ENCODE measurements around the gene ADGRG7. TPM values are rescaled to one million over a fixed set of nuclear protein-coding genes. Genes with fewer than 3 reads are reported as not detected.

The ADGRG7 gene
- total and polyA plus RNA-seq, 9 of the 15 experiments (the other 6 are each of a cell fraction or from before 2014, with no cell fraction given) = 0.03 TPM; not detected in 7

DNA sequence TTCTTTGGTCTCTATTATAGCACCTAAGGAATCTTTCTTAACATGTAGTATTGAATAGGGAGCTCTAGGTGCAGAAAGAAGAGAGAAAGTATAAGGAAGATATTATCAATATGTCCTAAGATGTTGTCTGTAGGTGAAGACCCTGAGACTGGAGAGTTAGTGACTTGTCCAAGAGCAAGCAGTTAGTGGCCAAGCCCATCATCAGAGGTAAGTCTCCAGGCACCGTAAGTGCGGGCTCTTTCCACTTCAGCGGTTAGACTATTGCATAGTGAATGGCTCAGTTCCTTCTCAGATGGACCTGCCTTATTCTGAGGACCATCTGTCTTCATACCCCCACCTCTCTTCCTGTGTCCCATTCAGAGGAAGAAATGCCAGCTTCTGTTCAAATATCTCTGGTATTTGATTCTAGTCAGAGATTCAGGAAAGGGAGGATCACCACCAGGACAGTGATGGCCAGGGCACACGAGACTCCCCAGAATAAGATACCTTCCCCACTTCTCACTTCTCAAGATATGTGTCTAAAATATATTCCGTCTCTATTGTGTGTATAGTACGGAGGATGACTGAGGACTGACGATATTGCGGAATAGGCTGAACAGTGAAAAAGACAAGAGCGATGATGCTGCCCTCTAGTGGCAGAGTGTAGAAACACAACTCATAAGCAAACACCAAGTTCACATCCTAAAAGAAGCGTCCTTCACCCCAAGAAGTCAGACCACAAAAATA is 19.1 kb upstream of the ADGRG7 start:
- intact Hi-C loops (cut with micrococcal nuclease) = loop anchor here (1.0 kb wide), 2 partner anchors 127 to 274 kb away; no protein-coding TSS in a partner anchor
- DNase-seq (ENCODE audit: extremely low read depth in 1 of 4, low spot score in 3 of 4) (peak; percentile 51 to 73 (median 57)), ATAC-seq (peak; percentile 88), FAIRE-seq (peak; percentile 83)
- Histone ChIP-seq H3K79me2 (ENCODE audit: control insufficient read depth, insufficient read depth, low read length) (no peaks in the 10 kb centered on the region), H3K9ac (ENCODE audit: insufficient read depth in 1 of 2, low read depth in 2 of 2, low read length in 2 of 2) (no peak overlapping the region), H3K4me3 (no peak overlapping the region), H4K20me1 (replicated peaks; ENCODE audit: control insufficient read depth, insufficient read depth, low read length) (no peaks in the 10 kb centered on the region), H3K4me1 (replicated peaks in 1 of 2; ENCODE audit: control insufficient read depth in 2 of 2, insufficient read depth in 2 of 2, low read length in 2 of 2) (no peaks in the 10 kb centered on the region; a peak in 1 of 5 replicates), H3K4me2 (ENCODE audit: insufficient read depth, low read length) (no peak overlapping the region), H2AFZ (ENCODE audit: low read depth, low read length) (peak overlapping the region; percentile 69), H3K9me3 (replicated peaks; ENCODE audit: control insufficient read depth, insufficient read depth, low read depth, low read length) (no peaks in the 10 kb centered on the region), H3K36me3 (ENCODE audit: control insufficient read depth, insufficient read depth, low read length) (no peaks in the 10 kb centered on the region), H3K27me3 (ENCODE audit: control insufficient read depth in 2 of 2, insufficient read depth in 2 of 2, low read length in 2 of 2) (no peaks in the 10 kb centered on the region), H3K9me1 (ENCODE audit: control insufficient read depth, insufficient read depth, low read length) (no peaks in the 10 kb centered on the region), H3K27ac (ENCODE audit: extremely low read depth, low read depth, low read length) (no peak overlapping the region)
- in situ Hi-C loops (cut with MboI) = loop anchor here (5.0 to 10.0 kb wide), 2 partner anchors 128 to 275 kb away; no protein-coding TSS in a partner anchor
- BruUV-seq (replicated peaks) = no TSS peak
- CTCF ChIA-PET (ENCODE audit: low intra/inter-chr PET ratio) = interaction anchor here (0.6 to 1.7 kb wide), 3 partner anchors 128 to 274 kb away, joined by 4 to 12 read pairs (median 7); no protein-coding TSS in a partner anchor
- POLR2A ChIA-PET = interaction anchor here (0.7 kb wide), 2 partner anchors 11 to 12 kb away, joined by 3 to 4 read pairs; no protein-coding TSS in a partner anchor
- WGBS (ENCODE audit: insufficient coverage, low coverage, missing lambda C conversion rate) = 25% methylated on average over 10 of the region's 10 CpGs
- TF ChIP-seq, protein P1, sequence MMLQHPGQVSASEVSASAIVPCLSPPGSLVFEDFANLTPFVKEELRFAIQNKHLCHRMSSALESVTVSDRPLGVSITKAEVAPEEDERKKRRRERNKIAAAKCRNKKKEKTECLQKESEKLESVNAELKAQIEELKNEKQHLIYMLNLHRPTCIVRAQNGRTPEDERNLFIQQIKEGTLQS (IDR thresholded peaks at IDR 0.05) = peak; percentile 28; the same call in 1 of the 2 replicates
- TF ChIP-seq, protein P1 (CRISPR knock-in tag; conservative IDR thresholded peaks at IDR 0.05) = no peak
- no peak for TF ChIP-seq ATF1 (CRISPR knock-in tag; IDR thresholded peaks at IDR 0.05)
- TF ChIP-seq ATF1 (tag; IDR thresholded peaks at IDR 0.05) = peak; percentile 21; the same call in 1 of the 2 replicates
- 0 out of 2 replicates have a peak, but pooled peaks have one; percentile 7 for TF ChIP-seq JUND (IDR thresholded peaks at IDR 0.05; ENCODE audit: borderline replicate concordance, low read depth, low read length)
- no peak for TF ChIP-seq JUND (tag; IDR thresholded peaks at IDR 0.05; ENCODE audit: borderline replicate concordance, low read depth, low read length)
- TF ChIP-seq, protein P2, sequence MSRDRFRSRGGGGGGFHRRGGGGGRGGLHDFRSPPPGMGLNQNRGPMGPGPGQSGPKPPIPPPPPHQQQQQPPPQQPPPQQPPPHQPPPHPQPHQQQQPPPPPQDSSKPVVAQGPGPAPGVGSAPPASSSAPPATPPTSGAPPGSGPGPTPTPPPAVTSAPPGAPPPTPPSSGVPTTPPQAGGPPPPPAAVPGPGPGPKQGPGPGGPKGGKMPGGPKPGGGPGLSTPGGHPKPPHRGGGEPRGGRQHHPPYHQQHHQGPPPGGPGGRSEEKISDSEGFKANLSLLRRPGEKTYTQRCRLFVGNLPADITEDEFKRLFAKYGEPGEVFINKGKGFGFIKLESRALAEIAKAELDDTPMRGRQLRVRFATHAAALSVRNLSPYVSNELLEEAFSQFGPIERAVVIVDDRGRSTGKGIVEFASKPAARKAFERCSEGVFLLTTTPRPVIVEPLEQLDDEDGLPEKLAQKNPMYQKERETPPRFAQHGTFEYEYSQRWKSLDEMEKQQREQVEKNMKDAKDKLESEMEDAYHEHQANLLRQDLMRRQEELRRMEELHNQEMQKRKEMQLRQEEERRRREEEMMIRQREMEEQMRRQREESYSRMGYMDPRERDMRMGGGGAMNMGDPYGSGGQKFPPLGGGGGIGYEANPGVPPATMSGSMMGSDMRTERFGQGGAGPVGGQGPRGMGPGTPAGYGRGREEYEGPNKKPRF (IDR thresholded peaks at IDR 0.05; ENCODE audit: low read depth, low read length) = no peak
- no peak for TF ChIP-seq NFE2L1 (tag; IDR thresholded peaks at IDR 0.05; ENCODE audit: borderline replicate concordance, low read depth)
- TF ChIP-seq, protein P3, sequence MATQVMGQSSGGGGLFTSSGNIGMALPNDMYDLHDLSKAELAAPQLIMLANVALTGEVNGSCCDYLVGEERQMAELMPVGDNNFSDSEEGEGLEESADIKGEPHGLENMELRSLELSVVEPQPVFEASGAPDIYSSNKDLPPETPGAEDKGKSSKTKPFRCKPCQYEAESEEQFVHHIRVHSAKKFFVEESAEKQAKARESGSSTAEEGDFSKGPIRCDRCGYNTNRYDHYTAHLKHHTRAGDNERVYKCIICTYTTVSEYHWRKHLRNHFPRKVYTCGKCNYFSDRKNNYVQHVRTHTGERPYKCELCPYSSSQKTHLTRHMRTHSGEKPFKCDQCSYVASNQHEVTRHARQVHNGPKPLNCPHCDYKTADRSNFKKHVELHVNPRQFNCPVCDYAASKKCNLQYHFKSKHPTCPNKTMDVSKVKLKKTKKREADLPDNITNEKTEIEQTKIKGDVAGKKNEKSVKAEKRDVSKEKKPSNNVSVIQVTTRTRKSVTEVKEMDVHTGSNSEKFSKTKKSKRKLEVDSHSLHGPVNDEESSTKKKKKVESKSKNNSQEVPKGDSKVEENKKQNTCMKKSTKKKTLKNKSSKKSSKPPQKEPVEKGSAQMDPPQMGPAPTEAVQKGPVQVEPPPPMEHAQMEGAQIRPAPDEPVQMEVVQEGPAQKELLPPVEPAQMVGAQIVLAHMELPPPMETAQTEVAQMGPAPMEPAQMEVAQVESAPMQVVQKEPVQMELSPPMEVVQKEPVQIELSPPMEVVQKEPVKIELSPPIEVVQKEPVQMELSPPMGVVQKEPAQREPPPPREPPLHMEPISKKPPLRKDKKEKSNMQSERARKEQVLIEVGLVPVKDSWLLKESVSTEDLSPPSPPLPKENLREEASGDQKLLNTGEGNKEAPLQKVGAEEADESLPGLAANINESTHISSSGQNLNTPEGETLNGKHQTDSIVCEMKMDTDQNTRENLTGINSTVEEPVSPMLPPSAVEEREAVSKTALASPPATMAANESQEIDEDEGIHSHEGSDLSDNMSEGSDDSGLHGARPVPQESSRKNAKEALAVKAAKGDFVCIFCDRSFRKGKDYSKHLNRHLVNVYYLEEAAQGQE (IDR thresholded peaks at IDR 0.05; ENCODE audit: borderline replicate concordance) = peak; percentile 75
- TF ChIP-seq, protein P3 (CRISPR knock-in tag; IDR thresholded peaks at IDR 0.05; ENCODE audit: low read depth) = no peak
